NCI-H2227 (cell line): ENCODE measurements around the gene HRC.
"Not testable (repeated sequence)": the region's sequence is repeated elsewhere in the genome, so short reads cannot be mapped to it uniquely, and the experiment has no call there.

Experiments
- DNase-seq: peaks from one replicate; lab custom pipeline; 2025; ENCODE audit not compliant: unreplicated experiment; lab: John Stamatoyannopoulos, UW

HRC gene

GRCh38 chr19:49155005-49155819, at the start of gene HRC:
HRC (minus strand) TSS chr19:49155396; CDS start chr19:49155237, 159 bp downstream.
- no peak for DNase-seq

GRCh38 chr19:49201042-49201441, 45.8 kb upstream of the HRC start:
- DNase-seq: no peak

- DNase-seq: no peak
Measured at GRCh38 chr19:49200238-49200862, 45.2 kb upstream of the HRC start.

- no peak for DNase-seq
Measured at GRCh38 chr19:49196527-49197240, 41.5 kb upstream of the HRC start.

GRCh38 chr19:49194408-49194807, 39.2 kb upstream of the HRC start:
- DNase-seq: no peak

GRCh38 chr19:49193822-49194394, 38.7 kb upstream of the HRC start:
- DNase-seq: no peak

- no peak for DNase-seq
Measured at GRCh38 chr19:49190781-49191180, 35.6 kb upstream of the HRC start.

- DNase-seq: no peak
Measured at GRCh38 chr19:49189259-49189658, 34.1 kb upstream of the HRC start.

GRCh38 chr19:49188626-49189200, 33.5 kb upstream of the HRC start:
- no peak for DNase-seq

- no peak for DNase-seq
Measured at GRCh38 chr19:49186108-49186507, 30.9 kb upstream of the HRC start.

- no peak for DNase-seq
Measured at GRCh38 chr19:49182848-49183375, 27.7 kb upstream of the HRC start.

- DNase-seq: not testable (repeated sequence)
Measured at GRCh38 chr19:49182010-49182847, 27.0 kb upstream of the HRC start.

- DNase-seq: no peak
Measured at GRCh38 chr19:49180659-49181058, 25.5 kb upstream of the HRC start.

GRCh38 chr19:49173198-49173597, 18.0 kb upstream of the HRC start:
- DNase-seq: no peak

- no peak for DNase-seq
Measured at GRCh38 chr19:49168421-49168820, 13.2 kb upstream of the HRC start.

GRCh38 chr19:49167857-49168409, 12.7 kb upstream of the HRC start:
- DNase-seq: no peak

- no peak for DNase-seq
Measured at GRCh38 chr19:49165865-49166301, 10.7 kb upstream of the HRC start.

- DNase-seq: no peak
Measured at GRCh38 chr19:49165111-49165750, 10.0 kb upstream of the HRC start.

- DNase-seq: no peak
Measured at GRCh38 chr19:49161987-49162386, 6.8 kb upstream of the HRC start.
